GM10266 (cell line): ENCODE data around the gene PRR30.

ENCODE experiments used
- DNase-seq: peaks from one replicate; pipeline ENCODE4 v3.0.0; 2012; ENCODE audit errors: extremely low spot score
- TF ChIP-seq, protein P1 (sequence below): IDR thresholded peaks from 2 replicates; pipeline ENCODE4 v1.5.1; 2012; ENCODE audit warnings: mild to moderate bottlenecking, low read depth; ENCODE audit not compliant: control insufficient read depth, insufficient read depth; ENCODE audit errors: missing control alignments

Gene PRR30

DNA sequence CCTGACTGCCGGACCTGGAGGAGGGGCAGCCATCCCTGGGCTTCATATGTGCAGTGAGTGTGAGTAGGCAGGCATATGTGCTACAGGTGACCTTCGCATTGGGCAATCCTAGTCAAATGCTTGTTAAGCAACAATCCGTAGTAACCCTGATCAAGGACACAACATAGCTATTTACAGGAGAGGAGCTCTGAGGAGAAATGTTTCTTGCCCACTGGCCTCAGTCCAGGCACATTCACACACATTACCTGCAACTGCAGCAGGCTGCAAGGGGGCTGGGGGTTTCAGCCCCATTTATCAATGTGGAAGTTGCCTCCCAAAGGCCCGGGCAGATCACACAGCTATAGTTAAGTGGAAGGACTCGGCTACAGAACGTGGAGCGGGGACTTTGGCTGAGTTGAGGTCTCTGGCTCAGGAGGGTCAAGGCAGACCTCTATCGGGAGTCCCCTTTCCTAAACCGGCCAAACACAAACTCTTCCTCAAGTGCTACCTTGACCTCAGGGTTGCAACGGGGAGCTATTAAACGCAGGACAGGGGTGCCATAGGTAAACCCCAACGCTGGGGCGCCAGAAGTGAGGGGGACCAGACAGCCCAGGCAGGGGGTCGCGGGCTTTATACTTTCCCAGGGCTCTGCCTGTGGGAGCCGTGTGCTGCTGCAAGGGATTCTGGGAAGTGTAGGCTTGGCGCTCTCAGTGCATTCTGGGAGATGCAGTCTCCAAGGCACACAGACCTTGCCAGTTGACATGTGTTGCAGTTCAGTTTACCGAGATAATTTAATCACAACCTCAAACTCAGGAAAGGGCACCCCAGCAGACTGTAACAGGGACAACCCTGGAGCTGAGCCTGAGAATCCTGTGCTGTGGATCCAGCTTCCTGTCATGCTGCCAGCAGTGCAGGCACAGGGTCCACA is 43.2 kb downstream of the PRR30 start:
- TF ChIP-seq, protein P1, sequence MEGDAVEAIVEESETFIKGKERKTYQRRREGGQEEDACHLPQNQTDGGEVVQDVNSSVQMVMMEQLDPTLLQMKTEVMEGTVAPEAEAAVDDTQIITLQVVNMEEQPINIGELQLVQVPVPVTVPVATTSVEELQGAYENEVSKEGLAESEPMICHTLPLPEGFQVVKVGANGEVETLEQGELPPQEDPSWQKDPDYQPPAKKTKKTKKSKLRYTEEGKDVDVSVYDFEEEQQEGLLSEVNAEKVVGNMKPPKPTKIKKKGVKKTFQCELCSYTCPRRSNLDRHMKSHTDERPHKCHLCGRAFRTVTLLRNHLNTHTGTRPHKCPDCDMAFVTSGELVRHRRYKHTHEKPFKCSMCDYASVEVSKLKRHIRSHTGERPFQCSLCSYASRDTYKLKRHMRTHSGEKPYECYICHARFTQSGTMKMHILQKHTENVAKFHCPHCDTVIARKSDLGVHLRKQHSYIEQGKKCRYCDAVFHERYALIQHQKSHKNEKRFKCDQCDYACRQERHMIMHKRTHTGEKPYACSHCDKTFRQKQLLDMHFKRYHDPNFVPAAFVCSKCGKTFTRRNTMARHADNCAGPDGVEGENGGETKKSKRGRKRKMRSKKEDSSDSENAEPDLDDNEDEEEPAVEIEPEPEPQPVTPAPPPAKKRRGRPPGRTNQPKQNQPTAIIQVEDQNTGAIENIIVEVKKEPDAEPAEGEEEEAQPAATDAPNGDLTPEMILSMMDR: no peak
- DNase-seq: peak; percentile 81

DNA sequence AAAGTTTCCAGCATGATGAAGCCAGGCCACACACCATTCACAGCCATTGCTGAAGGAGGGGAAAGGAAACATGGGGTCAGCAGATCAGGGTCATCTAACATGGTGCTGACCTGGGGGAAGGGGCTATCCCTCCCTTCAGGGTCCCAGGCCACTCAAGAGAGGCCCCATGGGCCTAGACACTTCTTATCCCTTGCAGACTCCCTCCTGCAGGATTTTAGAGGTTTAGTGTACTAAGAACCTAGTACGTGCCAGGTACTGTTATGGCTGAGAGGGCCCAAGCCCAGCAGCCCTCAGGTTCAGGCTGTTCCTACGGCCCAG is 43.8 kb downstream of the PRR30 start:
- TF ChIP-seq, protein P1: no peak
- no peak for DNase-seq

DNA sequence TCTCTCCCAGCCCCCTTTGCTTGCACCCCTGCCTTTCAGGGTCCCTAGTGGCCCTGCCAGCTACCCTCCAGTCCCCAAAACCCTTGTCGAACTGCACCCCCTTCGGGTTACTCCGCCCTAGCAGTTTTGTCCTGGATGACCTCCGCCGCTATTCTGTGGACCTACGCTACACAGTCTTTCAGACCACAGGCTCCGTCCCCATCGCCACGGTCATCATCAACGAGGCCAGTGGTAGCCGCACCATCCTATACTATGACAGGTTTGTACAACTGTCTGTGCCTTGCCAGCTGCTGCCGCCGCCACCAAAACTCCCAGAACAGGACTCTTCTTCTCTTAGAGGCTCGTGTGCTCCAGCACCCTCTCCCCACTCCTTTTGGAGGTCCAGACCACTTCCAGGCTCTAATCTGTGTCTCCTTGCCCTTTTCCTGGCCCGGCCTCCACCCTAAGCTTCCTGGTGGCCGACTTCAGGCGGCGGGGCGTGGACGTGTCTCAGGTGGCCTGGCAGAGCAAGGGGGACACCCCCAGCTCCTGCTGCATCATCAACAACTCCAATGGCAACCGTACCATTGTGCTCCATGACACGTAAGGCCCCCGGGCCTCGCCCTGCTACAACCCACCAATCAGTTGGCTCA is 44.7 kb downstream of the PRR30 start:
- TF ChIP-seq, protein P1: no peak
- DNase-seq: no peak

DNA sequence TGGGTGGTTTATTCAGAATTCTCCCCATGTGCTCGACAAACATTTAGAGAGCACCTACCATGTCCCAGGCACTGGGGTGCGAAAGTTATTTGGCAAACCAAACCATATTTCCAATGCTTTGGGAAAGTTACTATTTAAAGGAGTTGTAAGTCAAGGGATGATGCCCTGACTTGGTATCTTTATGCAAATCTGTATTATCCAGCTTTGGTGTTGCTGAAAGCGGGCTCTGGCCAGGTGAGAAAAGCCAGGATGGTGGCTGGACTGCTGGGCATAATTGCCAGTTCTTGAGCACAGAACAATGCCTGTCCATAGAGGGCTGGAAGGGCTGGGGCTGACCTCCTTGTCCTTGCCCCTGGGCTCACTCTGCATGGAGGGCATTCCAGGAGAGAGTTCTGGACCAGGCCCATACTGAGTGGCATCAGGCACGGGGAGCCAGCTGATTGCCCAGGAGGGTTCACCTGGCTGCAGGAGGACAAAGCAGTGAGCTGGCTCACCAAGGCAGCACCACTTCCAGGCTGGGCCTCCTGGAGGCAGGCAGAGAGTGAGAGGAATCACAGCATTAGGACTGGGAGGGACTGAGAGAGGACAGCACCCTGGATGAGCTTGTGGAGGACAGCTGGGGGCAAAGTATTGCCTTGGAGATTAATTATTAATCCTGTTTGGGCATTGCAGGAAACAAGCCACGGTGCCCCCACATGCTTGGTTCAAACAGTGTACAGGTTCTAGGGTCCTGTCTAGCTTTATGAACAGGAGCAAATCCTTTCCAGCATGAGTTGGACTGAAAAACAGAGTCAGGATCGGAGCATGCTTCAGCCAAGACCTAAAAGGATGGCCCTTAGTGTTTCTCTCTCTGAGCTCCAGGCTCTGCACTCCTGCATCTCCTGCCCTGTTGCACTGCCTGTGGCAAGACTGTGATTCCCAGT is 45.5 kb downstream of the PRR30 start:
- TF ChIP-seq, protein P1: no peak
- DNase-seq: no peak

DNA sequence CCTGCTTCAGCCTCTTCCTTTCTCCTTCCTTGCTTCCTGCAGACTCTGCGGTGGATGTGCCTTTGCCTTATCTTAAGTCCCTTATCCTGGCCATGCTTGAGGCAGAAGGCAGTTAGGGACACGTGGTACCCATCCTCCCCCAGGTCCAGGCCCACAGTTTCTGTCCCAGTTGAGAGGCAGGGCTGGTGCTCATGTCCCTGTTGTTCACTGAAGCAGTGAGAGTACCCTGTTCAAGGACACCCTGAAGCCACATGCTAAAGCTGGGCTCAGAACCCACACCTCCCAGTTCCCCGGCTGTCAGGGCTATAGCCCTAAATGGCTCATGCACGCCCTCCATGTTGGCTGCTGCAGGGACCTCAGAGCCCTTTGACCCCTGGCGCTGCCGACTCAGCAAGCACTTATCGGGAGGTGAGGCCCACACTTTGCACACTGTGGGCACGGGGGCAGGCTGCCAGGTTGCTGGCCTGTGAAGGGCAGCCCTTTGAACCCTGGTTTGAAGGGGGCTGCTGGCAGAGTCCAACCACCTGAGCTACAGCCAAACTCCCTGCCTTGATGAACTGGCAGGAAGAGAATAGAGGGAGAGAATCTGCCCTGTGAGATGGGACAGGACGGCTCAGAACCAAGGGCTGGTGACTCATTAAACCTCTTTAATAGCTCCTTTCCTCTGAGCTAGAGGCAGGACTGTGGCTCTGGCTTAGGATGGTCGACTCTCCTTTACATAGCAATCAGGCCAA is 46.3 kb downstream of the PRR30 start:
- no peak for DNase-seq
- TF ChIP-seq, protein P1: no peak

DNA sequence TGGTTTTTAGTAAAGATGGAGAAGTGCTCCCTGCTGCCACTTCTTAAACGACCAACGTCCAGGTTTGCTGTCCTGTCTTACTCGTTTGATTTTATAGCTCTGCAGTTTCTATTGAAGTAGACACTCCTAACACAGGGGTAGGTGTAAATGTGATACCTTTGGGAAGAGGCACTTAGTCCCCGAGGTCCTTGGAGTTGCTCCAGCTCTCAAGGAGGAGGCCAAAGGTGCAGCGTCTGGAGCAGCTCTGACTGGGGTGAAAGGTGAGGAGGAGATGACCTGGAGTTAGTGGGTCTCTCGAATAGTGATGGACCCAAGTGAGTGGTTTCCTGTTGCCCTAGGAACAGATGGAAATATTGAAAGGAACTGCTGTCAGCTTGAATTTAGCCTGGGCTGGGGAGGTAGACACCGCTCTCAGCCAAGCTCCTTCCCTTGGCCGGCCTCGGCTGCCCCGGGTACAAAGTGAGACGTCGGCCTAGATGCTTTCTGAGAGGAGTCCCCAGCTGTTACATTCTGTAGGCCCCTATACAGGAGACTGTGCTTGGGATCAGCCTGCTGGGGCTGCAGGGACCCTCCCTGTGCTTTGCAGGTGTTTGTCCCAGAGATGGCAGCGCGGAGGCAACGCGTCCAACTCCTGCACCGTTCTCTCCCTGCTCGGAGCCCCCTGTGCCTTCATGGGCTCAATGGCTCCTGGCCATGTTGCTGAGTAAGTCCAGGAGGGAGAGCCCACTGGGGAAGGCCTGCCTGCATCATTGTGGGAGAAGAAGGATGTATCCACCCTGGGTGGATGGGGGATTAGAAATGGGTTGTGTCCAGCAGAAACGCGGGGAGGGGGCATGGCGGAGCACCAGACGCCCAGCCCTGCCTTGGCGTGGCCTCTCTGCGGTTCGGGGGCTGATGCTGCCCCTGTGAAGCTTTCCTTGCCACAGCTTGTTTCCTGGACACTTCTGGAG is 47.2 kb downstream of the PRR30 start:
- TF ChIP-seq, protein P1: no peak
- DNase-seq: no peak
